Activated CD4-positive, alpha-beta T cell treated with anti-CD3 and anti-CD28 coated beads for 4 hours (primary cell): ENCODE measurements around the gene OR2Y1.
"Not testable (repeated sequence)": the region's sequence is repeated elsewhere in the genome, so short reads cannot be mapped to it uniquely, and the experiment has no call there.

Experiments used
- DNase-seq, 2 donors: peaks; one replicate each; pipeline ENCODE4 v3.0.0-alpha.2; 2020

The OR2Y1 gene

GRCh38 chr5:180736536-180736935, 3.3 kb downstream of the OR2Y1 start:
- no peak for DNase-seq

- DNase-seq: no peak
Measured at GRCh38 chr5:180724944-180725343, 14.9 kb downstream of the OR2Y1 start.

- no peak for DNase-seq
Measured at GRCh38 chr5:180723936-180724335, 15.9 kb downstream of the OR2Y1 start.

GRCh38 chr5:180720486-180720885, 19.4 kb downstream of the OR2Y1 start:
- DNase-seq: no peak

GRCh38 chr5:180719781-180720180, 20.1 kb downstream of the OR2Y1 start:
- no peak for DNase-seq

GRCh38 chr5:180718810-180719453, 20.9 kb downstream of the OR2Y1 start:
- peak; percentile 7 to 52 for DNase-seq

GRCh38 chr5:180717989-180718388, 21.9 kb downstream of the OR2Y1 start:
- no peak for DNase-seq

- no peak for DNase-seq
Measured at GRCh38 chr5:180704362-180704761, 35.5 kb downstream of the OR2Y1 start.

GRCh38 chr5:180703912-180704311, 35.9 kb downstream of the OR2Y1 start:
- no peak for DNase-seq

- not testable (repeated sequence) for DNase-seq
Measured at GRCh38 chr5:180703371-180703770, 36.5 kb downstream of the OR2Y1 start.

- not testable (repeated sequence) for DNase-seq
Measured at GRCh38 chr5:180700440-180700839, 39.4 kb downstream of the OR2Y1 start.

- DNase-seq: no peak
Measured at GRCh38 chr5:180699042-180699441, 40.8 kb downstream of the OR2Y1 start.

GRCh38 chr5:180696116-180696515, 43.7 kb downstream of the OR2Y1 start:
- no peak for DNase-seq

GRCh38 chr5:180692429-180692828, 47.4 kb downstream of the OR2Y1 start:
- no peak for DNase-seq

GRCh38 chr5:180691046-180691445, 48.8 kb downstream of the OR2Y1 start:
- DNase-seq: no peak

GRCh38 chr5:180690562-180690961, 49.3 kb downstream of the OR2Y1 start:
- no peak for DNase-seq

- no peak for DNase-seq
Measured at GRCh38 chr5:180689775-180690174, 50.1 kb downstream of the OR2Y1 start.
